ENCODE results near the gene FGF8.

Gene FGF8

DNA sequence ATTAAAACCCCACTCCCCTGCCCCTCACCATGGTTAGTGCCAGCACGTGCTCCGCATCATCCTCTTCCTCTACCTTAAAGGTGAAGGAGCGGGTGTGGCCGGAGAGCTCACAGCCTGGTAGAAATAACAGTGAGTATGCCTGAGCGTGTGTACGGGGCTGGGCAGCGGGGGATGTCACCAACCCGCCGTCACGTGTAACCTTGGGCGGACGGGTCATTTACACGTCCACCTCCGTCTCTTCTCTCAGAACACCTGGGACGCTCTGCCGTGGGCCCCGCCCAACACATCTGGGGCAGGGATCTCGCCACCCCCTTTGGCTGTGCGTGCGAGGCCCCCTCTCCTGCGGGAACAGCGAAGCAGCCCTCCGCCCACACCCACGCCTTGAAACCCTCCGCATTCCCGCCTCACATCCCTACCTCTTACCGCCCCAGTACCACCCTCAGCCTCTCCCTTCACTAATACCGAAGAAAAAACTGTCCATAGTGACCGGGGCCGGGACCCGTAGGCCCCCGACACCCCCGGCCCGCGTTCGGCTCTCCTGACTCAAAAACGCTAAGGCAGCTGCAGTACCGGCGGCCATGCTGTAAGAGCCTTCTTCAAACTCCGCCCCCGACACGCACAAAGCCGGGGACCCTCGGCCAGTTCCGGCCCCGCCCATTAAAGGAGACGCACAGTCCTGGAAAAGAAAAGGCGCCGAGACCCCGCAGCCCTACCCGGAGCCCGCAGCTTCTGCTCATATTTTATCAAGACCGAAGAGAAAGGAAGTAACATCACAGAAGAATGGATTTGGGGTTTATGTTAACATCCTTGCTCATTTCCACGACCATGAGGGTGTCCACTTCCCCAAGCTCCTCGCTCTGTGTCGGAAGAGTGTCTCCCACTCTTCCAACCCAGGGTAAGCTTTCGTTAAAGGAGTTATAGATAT lies 7.2 kb upstream of the FGF8 start, which contains the start of gene NPM3:
TSS of gene NPM3 (minus strand) at position 636 of the 925 bp plus-strand sequence. CDS start at position 580, 56 bp downstream.
- DNase-seq (ENCODE audit: low read depth in 2 of 3, low spot score in 2 of 3) = peak; percentile 64 to 77 (median 73)

DNA sequence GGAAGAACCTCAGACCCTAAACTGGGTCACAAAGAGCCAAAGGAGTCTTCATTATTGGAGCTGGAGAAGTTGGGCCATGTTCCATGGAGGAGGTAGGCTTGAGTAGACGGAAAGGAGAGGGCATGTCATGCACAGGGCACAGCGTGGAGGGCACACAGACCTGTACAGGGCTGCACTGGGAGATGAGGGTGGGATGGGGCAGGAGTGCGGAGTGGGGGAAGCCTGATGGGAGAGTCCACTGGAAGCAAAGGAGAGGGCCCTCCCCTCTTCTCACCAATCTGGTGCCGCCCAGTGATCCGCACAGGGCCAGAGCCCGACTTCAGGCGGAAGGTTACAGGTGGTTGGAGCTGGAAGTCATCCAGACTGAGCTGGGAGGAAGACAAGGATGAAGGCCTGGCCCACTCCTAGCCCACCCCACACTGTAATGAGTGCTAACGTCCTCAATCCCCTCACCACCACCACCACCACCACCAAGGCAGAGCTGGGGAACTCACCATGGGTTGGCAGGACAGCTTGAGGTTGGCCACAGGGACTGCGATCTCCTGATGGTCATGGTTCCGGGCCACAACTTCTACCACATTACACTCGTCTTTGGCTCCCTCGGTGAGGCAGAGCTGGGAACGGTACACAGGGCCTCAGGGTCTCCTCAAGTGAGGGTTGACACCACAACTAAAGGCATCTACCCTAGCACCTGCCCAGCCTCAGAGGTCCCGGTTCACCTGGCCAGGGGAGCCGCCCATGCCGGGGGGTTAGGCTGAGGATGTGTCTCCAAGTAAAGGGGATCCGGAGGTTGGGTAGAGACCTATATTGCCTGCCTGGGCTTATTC lies 6.3 kb upstream of the FGF8 start:
- no peak for DNase-seq (ENCODE audit: low read depth in 2 of 3, low spot score in 2 of 3)

DNA sequence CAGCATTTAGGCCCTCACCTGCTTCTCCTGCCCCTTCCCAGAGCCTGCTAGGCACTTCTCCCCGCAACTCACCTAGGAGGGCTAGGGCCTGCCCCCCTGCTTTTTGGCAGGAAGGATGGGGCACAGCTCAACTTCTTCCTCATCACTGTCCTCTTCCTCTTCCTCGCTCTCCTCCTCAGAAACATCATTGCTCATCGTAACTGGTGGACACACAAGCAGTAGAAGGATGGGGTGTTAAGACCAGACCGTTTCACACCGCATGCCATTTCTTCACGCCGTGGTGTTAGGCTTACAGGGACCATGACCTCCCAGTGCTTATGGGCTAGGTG lies 5.7 kb upstream of the FGF8 start:
- DNase-seq (ENCODE audit: low read depth in 2 of 3, low spot score in 2 of 3) = no peak

GRCh38 chr10:101780818-101781654 lies 5.1 kb upstream of the FGF8 start:
- DNase-seq (ENCODE audit: low read depth in 2 of 3, low spot score in 2 of 3) = peak; percentile 51 to 64 (median 52)

DNA sequence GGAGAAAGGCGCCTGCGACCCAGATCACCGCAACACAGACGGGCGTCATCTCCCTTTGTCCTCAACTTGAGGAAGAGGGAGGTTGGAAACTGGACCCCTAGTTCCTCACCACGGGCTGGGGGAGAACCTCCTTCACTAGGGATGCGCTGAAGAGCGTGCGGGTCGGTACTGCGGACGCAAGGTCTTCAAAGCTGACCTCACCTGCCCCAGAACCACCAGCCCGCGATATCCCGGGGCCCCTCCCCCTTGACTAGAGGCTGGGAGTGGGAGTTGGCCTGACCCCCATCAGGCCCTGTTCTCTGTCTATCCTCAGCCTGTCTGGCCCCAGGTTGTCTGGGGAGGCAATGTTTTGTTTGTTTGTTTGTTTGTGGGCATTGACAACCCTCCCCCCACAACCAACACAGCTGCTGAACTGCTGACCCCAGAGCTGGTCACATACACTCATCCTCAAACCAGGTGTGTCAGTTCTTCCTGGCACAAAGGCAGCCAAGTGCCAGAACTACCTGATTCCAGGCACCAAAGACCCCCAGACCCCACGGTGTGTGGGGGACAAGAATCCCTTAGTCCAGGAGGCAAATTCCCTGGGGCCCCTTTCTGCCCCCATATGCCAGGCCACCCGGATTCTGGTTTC lies 4.4 kb upstream of the FGF8 start:
- DNase-seq (ENCODE audit: low read depth in 2 of 3, low spot score in 2 of 3) = no peak

DNA sequence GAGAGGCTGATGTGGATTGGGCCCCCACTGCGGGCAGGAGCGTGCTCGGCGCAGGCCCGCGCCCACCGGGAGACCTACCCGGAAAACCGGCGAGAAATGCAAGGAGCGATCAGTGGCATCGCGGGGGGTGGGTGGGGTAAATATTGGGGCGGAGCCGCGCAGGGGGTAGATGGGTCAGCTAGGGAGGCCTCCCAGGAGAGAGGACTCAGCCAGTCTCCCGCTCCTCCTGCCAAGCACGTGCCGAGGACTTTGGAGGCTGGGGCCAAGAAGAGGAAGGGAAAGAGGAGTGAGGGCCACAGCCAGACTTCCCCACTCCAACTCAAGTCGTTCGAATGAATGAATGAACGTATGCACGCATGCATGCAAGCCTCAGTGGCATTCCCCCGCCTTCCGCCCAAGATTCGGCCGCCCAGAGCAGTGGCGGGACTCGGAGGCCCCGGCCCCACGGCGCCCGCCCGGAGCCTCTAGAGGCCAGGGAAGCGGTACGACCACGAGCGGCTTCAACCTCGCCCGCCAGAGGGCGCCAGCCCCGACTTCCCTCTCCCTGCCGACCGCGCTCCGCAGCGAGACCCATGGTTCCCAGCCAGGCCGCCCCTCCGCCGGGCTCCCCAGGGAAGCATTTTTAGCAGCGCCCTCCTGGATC lies 3.8 kb upstream of the FGF8 start:
- peak; percentile 66 to 88 (median 86) for DNase-seq (ENCODE audit: low read depth in 2 of 3, low spot score in 2 of 3)

- no peak for DNase-seq (ENCODE audit: low read depth in 2 of 3, low spot score in 2 of 3)
Measured at GRCh38 chr10:101778781-101779543, 3.0 kb upstream of the FGF8 start.

DNA sequence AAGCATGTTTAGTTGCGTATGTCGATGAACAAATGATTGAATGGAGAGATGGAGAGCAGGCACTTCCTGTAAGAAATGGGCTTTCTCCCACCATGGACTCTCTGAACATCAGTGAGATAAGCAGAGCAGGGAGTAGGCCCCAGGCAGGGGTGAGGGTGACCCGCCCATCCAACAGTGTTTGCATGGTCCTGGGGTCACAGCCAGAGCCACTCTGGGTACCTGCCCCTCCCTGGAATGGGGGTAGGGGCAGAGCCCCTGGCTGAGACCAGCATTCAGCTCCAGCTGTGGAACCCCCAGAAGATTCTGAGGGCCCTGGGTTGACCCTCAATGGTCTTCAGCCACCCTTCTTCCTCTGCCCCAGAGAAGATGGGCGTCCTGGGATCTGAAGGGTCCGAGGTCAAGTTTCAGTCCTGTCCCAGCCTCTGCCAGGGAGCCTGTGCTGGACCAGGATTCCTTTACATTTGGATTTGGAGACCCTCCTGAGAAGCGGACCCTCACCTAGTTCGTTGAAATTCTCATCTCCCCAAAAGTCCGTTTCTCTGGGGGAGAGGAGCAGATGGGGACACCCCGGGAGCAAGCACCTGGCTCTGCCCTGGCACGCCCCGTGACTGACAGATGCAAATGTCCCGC lies 2.4 kb upstream of the FGF8 start:
- DNase-seq (ENCODE audit: low read depth in 2 of 3, low spot score in 2 of 3) = no peak

DNA sequence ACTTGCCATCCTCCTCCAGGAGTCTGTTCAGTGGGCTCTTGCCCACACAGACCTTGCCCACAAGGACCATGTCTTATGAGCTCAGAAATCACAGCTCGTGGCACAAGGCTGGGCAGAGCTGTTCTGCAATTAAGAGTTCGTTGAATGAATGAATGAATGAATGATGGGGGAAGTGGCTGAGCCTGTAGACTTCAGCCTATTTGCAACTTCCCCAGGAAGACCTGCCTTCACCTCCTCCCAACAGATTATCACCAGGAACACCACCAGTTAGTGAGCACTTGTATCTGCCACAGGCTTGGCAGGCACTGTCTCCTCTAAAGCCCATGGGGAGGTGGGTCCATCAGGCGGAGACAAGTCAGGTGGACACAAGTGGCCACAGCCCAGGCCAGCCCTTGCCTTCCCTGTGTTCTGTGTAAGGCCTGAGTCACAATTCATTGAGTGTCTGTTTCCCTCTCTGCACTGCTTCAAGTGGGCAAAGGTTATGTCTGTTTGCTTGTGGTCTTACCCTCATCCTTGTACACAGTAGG lies 1.8 kb upstream of the FGF8 start:
- no peak for DNase-seq (ENCODE audit: low read depth in 2 of 3, low spot score in 2 of 3)

DNA sequence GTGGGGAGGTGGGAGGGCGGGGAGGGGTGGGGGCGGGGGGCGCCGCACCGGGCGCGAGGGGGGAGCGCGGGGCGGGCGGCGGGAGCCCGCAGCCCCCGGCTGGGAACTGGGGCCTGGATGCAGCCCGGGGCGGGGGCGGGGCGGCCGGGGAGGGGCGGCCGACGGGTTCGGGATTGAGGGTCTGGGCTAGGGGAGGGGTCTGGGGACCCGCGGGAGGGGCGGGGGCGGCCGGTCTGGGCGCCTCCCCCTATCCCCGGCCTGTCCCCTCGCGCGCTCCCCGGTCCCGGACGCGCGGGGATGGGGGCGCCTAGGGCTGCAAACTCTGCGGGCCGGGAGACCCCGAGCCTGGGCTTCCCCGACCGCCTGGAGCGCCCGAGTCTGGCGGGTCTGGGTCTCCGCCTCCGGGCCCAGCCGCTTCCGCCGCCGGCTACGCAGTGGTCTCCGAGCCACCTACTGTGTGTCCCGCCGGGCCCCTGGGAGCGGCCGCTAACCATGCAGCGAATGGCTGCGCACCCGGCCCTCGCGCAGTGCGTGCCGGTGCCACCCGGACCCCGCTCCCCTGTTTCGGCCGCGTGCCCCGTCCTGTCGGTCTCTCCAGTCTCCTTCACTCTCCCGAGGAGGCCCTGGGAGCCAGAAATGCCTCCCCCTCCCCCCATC lies 375 bp upstream of the FGF8 start:
- no peak for DNase-seq (ENCODE audit: low read depth in 2 of 3, low spot score in 2 of 3)

GRCh38 chr10:101774589-101775272 lies 1.2 kb downstream of the FGF8 start:
- no peak for DNase-seq (ENCODE audit: low read depth in 2 of 3, low spot score in 2 of 3)

DNA sequence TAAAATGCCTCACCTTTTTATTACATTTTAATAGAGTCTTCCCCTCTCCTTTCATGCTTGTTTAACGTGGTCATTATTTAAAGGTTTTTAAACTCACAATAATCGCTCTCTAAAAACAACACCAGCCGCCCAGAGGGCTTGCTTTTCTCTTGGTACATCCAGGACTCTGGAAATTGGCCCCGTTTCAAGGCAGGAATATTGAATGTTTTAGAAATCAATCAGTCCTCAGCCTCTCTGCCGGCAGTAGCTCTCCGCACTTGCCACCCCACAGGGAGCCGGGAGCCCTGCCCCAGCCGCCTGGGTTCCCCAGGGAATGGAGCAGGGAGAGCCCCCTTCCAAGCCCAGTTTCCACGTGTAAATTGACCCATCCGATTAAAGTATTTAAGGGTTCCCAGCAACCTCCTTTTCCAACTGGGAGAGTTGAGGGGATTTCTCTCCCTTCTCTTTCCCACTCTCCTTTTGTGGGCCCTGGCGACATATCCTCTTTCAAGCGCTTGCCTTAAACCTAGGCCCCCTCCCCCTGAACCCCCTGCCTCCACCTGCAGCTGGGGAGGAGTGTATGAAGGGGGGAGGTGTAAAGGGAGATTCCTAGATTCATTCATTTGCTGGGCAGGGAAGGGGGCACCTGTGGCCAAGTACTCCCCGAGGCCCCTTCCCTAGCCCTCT lies 1.9 kb downstream of the FGF8 start:
- DNase-seq (ENCODE audit: low read depth in 2 of 3, low spot score in 2 of 3) = no peak

GRCh38 chr10:101772895-101773761 lies 2.8 kb downstream of the FGF8 start:
- no peak for DNase-seq (ENCODE audit: low read depth in 2 of 3, low spot score in 2 of 3)

- DNase-seq (ENCODE audit: low read depth in 2 of 3, low spot score in 2 of 3) = no peak
Measured at GRCh38 chr10:101772017-101772894, 3.7 kb downstream of the FGF8 start.

DNA sequence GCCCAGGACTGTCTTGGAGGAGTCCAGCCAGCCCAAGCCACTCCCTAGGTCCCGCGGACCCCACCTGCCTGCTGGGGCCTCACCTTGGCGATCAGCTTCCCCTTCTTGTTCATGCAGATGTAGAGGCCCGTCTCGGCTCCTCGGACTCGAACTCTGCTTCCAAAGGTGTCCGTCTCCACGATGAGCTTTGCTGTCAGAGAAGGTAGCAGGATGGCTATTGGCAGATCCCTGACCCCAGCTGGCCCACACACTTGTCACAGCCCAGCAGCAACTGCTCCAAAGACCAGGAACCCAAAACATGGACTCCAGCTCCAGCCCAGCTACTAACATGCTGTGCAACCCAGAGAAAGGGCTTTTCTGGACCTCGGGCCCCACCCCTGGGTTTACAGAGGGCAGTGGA lies 4.5 kb downstream of the FGF8 start:
- no peak for DNase-seq (ENCODE audit: low read depth in 2 of 3, low spot score in 2 of 3)

Data from activated CD8-positive, alpha-beta memory T cell treated with anti-CD3 and anti-CD28 coated beads for 48 hours (primary cell).